Stomach smooth muscle (tissue), 2 donors: Measurements from ENCODE around the gene PATE1.

Experiments used
- H3K27ac ChIP-seq: one replicate; pipeline ENCODE4 v1.7.0; 2013; ENCODE audit warnings: mild to moderate bottlenecking, low read length, inconsistent platforms
- H3K27me3 ChIP-seq, 2 donors: one replicate each; pipeline ENCODE4 v1.7.0; 2013; ENCODE audit warnings: low read length in 2 of 2; ENCODE audit not compliant: insufficient read depth in 2 of 2, control insufficient read depth in 1 of 2
- H3K36me3 ChIP-seq, 2 donors: one replicate each; pipeline ENCODE4 v1.7.0; 2013; ENCODE audit warnings: low read length in 2 of 2; ENCODE audit not compliant: control insufficient read depth in 2 of 2, insufficient read depth in 2 of 2
- H3K4me1 ChIP-seq: one replicate; pipeline ENCODE4 v1.7.0; 2013; ENCODE audit warnings: low read length; ENCODE audit not compliant: control insufficient read depth, insufficient read depth
- H3K4me3 ChIP-seq, 2 donors: one replicate each; pipeline ENCODE4 v1.7.0; 2013; ENCODE audit warnings: low read length in 2 of 2
- H3K9ac ChIP-seq, 2 donors: one replicate each; pipeline ENCODE4 v1.7.0; 2013; ENCODE audit warnings: low read length in 2 of 2, mild to moderate bottlenecking in 1 of 2
- H3K9me3 ChIP-seq, 2 donors: one replicate each; pipeline ENCODE4 v1.7.0; 2013; ENCODE audit warnings: low read length in 2 of 2; ENCODE audit not compliant: control insufficient read depth in 2 of 2
- donor health status: healthy.
- donor health status: Pancreatic carcinoma.

Gene PATE1

DNA sequence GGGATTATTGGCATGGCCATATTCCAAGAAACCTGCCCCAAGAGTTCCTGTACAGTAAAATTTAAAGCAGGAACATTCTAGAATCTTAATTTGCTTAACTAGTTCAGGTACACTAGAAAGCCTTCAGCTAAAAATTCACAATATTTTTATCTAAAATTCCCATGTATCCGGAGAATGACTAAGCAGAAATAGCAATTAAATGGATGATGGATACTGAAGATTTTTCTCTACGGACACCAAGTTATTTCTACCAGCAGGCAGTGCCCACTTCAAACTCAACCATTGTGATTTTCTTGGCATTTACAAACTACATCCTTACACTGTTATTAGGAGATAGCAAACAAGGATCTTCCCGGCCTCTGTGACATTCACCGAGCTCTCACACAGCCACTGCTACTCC, 44.7 kb downstream of the PATE1 start:
- Histone ChIP-seq H3K4me3 (no peak overlapping the region), H3K36me3 (no peaks in the 10 kb centered on the region), H3K27me3 (no peaks in the 10 kb centered on the region), H3K4me1 (no peaks in the 10 kb centered on the region), H3K9me3 (peaks cover under 1 to 19% of the 10 kb centered on the region in 2 donors), H3K9ac (no peak overlapping the region), H3K27ac (no peak overlapping the region)

DNA sequence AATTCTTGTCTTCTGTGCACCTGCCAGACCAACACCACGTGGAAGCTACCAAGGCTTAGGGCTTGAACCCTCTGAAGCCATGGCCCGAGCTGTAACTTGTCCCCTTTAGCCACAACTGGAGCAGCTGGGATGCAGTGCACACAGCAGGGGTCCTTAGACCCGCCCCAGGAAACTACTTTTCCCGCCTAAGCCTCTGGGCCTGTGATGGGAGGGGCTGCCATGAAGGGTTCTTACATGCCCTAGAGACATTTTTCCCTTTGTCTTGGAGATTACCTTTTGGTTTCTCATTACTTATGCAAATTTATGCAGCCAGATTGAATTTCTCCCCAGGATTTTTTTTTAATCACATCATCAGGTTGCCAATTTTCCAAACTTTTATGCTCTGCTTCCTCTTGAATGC, 51.6 kb downstream of the PATE1 start:
- H3K4me3 ChIP-seq, result no peak overlapping the region
- no peaks in the 10 kb centered on the region for H3K4me1 ChIP-seq
- H3K27me3 ChIP-seq, result no peaks in the 10 kb centered on the region
- no peaks in the 10 kb centered on the region for H3K36me3 ChIP-seq
- no peak overlapping the region for H3K27ac ChIP-seq
- no peak overlapping the region for H3K9ac ChIP-seq
- H3K9me3 ChIP-seq, result peaks cover 10 to 15% of the 10 kb centered on the region in 2 donors
